Activated CD4-positive, CD25-positive, alpha-beta regulatory T cell treated with anti-CD3 and anti-CD28 coated beads, Interleukin-2, amount 50 U/mL, for 72 hours (primary cell): ENCODE results near the gene MED12.
"Not testable (repeated sequence)": the region's sequence is repeated elsewhere in the genome, so short reads cannot be mapped to it uniquely, and the experiment has no call there.

Experiments
- DNase-seq: peaks from one replicate; pipeline ENCODE4 v3.0.0; 2021

The MED12 gene

DNA sequence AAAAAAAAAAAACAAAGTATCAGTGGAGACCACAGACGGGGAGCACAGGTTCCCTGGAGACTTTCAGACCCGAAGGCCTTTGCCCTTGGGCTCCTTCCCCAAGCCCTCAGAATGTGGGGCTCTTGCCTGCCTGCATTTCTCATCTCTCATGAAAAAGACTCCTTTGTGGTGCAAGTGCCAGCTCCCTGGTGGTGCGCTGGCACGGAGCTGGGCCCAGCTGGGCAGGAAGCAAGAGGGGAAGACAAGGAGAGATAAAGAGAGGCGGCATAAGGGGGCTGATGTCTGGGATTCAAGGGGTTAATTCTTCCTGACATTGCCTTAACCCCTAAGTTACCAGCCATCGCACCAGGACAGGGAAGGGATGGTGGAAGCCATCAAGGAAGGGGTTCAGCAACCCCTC is 48.1 kb downstream of the MED12 start:
- DNase-seq: no peak

GRCh38 chrX:71167031-71167781 is 48.8 kb downstream of the MED12 start:
- DNase-seq: no peak

- DNase-seq: no peak
Observed at GRCh38 chrX:71168134-71168533, 49.7 kb downstream of the MED12 start.

DNA sequence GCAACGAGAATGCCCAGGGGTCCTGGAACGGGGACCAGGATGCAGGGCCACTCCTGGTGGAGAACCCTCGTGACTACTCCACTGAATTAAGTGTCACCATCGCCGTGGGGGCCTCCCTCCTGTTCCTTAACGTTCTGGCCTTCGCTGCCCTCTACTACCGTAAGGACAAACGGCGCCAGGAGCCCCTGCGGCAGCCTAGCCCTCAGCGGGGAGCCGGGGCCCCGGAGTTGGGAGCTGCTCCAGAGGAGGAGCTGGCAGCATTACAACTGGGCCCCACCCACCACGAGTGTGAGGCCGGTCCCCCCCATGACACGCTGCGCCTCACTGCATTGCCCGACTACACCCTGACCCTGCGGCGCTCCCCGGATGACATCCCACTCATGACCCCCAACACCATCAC is 51.2 kb downstream of the MED12 start:
- no peak for DNase-seq

- no peak for DNase-seq
Observed at GRCh38 chrX:71170660-71171059, 52.3 kb downstream of the MED12 start.

- no peak for DNase-seq
Observed at GRCh38 chrX:71171110-71171801, 52.9 kb downstream of the MED12 start.

DNA sequence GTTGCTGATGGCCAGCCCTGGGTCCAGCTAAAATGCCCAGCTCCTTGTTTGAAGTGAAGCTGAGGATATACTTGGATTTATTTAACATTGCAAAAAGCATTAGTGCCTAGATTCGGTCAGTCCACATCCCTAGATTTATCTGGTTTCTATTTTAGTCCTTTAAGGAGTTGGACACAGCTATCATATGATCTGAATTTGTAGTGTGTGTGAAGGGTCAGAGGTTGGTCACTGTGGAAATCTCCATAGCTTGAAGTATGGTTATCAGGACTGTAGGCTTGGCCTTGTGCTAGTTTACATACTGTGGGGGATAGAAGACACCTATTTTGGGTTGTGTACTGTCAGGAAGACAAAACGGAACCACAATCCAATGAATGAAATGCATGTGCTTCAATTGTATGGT is 55.0 kb downstream of the MED12 start:
- no peak for DNase-seq

DNA sequence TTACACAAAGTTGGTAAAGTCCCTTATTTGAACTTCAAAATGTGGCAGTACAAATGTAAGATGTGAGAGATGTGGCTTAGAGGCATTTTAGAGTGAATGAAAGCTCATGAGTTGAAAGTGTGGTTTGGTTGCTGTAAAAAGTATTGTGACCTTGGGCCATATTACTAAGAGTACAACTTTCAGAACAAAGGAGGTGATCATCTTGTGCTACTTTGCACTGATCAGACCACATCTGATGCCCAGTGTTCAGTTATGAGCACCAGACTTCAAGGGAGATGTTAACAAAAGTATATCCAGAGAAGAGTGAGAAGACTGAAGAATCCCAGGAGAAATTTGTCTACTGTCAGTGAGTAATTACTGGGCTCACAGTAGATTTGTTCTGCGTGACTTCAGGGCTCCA is 56.4 kb downstream of the MED12 start:
- no peak for DNase-seq

- DNase-seq: no peak
Observed at GRCh38 chrX:71175531-71175930, 57.1 kb downstream of the MED12 start.

DNA sequence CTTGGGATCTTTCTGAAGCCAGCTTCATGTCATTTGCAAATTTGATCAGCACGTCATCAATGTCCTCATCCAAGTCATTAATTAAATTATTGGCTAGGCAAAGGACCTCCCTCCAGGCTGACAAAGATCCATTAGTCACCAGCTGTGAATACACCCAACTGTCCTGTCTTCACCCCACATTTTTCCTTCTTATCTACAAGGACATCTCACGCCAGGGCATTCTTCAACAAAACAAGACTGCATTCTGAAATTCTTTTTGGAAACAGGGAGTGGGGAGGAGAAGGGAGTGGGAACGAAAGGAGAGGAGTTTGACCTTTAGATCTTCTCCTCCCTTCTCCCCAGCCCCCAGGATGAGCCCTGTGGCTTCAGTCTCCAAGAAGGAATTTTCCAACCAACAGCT is 58.9 kb downstream of the MED12 start:
- DNase-seq: no peak

DNA sequence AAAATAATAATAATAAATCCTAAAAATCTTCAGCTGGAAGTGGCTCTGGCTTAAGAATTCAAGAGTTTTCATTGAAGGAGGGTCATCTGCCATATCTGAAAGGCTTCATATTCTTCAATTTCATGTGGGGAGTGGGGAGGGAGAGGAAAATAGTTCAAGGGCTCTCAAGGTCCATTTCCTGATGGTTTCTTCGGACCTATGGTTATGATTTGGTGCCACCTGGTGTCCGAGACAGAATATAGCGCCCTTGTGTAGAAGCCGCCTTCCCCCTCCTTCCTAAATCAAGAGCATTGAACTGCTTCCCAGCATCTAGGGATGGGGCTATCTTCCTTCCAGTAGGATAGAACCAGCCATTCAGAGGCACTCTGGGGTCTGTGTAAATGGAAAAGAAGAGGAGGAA is 60.5 kb downstream of the MED12 start:
- DNase-seq: peak; percentile 48

DNA sequence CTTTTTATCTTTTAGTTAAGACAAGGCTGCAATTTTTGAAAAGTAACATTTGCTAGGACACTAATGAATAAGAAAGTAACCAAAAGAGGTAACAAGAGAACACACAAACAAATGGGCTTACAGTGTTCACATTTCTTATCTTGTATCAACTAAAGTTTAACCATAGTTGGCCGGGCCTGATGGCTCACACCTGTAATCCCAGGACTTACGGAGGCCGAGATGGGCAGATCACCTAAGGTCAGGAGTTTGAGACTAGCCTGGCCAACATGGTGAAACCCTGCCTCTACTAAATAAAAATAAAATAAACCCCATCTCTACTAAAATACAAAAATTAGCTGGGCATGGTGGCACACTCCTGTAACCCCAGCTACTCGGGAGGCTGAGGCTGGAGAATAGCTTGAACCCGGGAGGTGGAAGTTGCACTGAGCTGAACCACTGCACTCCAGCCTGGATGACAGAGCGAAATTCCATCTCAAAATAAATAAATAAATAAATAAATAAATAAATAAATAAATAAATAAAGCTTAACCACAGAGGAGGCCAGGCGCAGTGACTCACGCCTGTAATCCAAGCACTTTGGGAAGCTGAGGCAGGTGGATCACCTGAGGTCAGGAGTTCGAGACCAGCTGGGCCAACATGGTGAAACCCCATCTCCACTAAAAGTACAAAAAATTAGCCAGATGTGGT is 62.3 kb downstream of the MED12 start:
- not testable (repeated sequence) for DNase-seq

DNA sequence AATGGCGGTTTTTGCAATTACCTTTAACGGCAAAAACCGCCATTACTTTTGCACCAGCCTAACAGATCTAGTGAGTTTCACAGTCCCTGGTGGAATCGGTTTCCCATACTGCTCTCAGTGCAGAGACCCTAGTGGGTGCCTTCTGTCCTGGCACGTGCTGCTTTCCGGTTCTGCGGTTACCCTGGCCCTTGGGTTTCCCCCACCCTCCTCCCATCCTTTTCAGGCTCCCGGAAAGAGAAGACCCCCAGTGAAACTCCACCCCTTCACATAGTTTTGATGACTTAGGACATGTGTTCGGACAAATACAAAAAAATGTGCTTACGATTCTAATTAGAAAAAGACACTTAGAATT is 63.1 kb downstream of the MED12 start:
- DNase-seq: peak; percentile 38

DNA sequence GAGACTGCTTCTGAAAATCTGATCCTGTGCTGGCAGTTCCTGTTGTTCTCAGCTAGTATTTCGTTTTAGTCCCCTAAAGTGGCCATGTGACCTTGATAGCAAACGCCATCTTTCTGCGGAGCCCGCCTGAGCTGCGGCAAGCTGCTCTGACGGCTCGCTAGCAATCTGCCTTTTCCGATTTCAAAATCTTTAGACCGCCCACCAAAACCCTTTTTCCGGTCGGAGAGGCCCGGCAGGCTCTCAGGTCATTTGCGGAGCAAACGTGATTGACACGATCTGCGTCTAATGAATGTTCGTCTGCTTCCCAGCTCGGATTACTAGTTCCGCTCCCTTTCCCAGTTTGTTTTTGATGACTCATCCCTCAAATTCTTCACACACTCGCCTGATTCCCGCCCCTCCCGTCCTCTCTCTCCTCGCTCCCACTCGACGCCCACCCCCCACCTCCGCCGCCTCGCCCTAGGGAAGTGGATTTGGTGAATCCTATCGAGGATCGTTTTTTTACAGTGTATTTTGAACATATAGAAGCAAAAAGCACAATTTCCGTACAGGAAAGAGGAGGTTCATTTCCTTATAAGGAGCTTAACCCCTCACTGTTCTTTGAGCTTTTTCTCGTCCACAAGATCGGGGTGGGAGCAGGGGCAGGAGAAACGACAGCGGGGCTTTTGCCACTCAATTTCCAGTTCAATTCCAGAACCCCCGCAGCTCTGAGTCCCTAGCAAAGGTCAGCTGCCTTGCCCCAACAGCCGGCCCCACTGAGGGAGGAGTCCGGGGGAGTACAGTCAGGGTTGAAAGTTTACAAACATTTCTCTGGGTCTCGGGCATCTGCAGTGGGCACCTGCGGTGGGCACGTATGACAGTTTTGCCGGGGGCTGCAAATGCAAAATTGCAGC is 63.8 kb downstream of the MED12 start:
- peak; percentile 72 for DNase-seq

DNA sequence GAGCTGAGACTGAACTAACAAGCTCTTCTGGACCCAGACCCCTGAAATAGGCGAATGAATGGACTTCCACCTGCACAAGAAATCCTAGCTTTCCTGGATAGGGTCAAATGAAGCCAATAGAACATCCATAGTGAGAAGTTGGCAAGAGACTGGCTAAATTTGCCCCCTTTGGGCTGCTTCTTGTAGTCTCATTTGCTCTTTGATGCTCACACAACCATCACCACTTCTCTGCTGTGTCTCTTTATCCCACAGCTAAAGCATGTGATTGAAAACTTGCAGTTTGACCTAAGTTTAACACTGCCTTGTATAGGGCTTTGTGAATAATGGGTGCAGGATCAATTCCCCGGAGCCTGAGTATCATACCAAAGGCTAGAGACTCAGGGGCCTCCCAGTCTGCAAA is 64.5 kb downstream of the MED12 start:
- DNase-seq: no peak

DNA sequence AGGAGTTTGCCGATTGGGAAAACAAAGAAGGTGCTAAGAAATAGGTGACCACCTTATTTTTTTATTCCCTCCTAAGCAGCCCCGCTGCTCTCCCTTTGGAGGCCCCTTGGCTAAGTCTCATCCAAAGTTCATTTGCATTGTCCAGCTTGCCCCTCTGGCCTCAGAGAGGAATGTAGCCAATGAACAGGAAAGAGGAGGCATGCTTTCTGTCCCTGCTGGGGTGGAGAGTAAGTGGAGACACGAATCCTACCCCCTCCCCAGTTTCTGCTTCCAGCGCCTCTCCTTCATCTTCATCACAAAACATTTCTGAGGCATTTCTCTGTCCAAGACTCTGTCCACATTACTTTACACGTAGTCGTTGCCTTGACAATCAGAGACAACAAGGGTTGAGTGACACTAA is 64.9 kb downstream of the MED12 start:
- no peak for DNase-seq

GRCh38 chrX:71184092-71184491 is 65.7 kb downstream of the MED12 start:
- no peak for DNase-seq

- no peak for DNase-seq
Observed at GRCh38 chrX:71184803-71185495, 66.6 kb downstream of the MED12 start.

DNA sequence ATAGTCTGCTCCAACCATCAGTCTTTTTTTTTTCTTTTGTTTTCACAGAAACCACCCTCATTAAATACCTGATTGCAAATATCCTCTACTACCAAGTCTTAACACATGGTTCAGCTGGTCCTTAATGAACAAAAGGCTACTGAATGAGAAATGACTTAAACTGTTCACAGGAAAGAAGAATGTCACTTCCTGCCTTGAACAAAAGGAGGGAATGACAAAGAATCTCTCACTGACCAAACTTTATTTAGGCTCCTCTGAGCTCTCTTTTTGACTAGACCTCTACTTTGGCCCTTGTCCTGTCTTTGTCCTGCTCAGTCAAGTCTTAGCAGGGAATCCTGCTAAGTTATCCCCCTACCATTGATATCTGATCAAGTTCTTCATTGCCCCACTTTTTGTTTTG is 72.9 kb downstream of the MED12 start:
- no peak for DNase-seq
